Stimulated activated memory B cell treated with anti-CD40 and anti-IgM and Interleukin-4, amounts not matched to agents 10 μg/mL and 1 μg/mL and 100 μg/mL, for 72 hours (primary cell): ENCODE results near the gene INPP5D.
"Not testable (repeated sequence)": the region's sequence is repeated elsewhere in the genome, so short reads cannot be mapped to it uniquely, and the experiment has no call there.

Experiments
- ATAC-seq: fragments of 150-1000 bp; cut with Tn5 transposase; 2 replicates; pipeline ENCODE4 v1.10.0; 2021
- H3K27ac Mint-ChIP-seq: one replicate; pipeline ENCODE4 v1.8.0; 2022; ENCODE audit warnings: mild to moderate bottlenecking, mixed read lengths
- H3K27me3 Mint-ChIP-seq: one replicate; pipeline ENCODE4 v1.8.0; 2022; ENCODE audit warnings: mixed read lengths
- H3K36me3 Mint-ChIP-seq: one replicate; pipeline ENCODE4 v1.8.0; 2022; ENCODE audit warnings: mixed read lengths
- H3K4me1 Mint-ChIP-seq: one replicate; pipeline ENCODE4 v1.8.0; 2022; ENCODE audit warnings: mixed read lengths
- H3K4me3 Mint-ChIP-seq: one replicate; pipeline ENCODE4 v1.8.0; 2022; ENCODE audit warnings: mild to moderate bottlenecking, moderate library complexity, mixed read lengths
- H3K9me3 Mint-ChIP-seq: one replicate; pipeline ENCODE4 v1.8.0; 2022; ENCODE audit warnings: mixed read lengths

INPP5D gene

DNA sequence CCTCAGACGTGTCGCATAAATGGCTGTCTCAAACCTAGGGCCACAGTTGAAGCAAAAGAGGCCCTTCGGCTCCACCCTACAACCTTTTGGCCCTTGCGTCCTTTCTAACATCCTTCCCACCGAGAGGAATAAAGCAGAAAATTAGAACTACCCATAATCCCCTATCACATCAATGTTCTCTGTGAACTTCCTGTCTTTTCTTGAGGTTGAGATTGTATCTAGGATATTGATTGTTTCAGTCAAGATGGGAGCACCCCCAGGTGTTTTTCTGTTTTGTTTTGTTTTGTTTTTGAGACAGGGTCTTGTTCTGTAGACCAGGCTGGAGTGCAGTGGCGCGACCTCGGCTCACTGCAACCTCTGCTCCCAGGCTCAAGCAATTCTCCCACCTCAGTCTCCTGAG, 23.6 kb downstream of the INPP5D start:
- Mint-ChIP-seq H3K36me3 (peaks cover 88% of the 10 kb centered on the region), H3K4me1 (peaks cover 97% of the 10 kb centered on the region), H3K27me3 (no peaks in the 10 kb centered on the region), H3K27ac (no peak overlapping the region), H3K4me3 (peak overlapping the region; percentile 74), H3K9me3 (no peaks in the 10 kb centered on the region)
- ATAC-seq, result no peak

DNA sequence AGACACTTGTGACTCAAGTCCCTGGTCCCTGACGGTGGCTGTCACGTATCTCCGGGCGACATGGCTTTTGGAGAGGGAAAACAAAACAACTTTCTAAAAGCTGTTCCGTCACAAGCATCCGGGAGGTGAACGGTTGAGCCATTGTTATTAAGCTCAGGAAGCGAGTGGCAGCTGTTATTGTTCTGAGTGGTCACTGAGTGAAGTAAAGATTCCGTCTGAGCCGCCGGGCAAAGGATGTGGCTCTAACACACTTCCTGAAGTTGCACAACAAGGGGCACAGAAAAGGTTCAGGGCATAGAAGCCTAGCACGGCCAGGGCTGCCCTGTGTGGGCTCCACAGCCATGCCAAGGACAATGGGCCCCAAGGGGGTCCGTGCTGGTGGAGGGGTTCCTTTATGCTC, 24.3 kb downstream of the INPP5D start:
- Mint-ChIP-seq H3K27ac (no peak overlapping the region), H3K36me3 (peaks cover 88% of the 10 kb centered on the region), H3K9me3 (no peaks in the 10 kb centered on the region), H3K4me1 (peaks cover 96% of the 10 kb centered on the region), H3K27me3 (no peaks in the 10 kb centered on the region), H3K4me3 (peak overlapping the region; percentile 74)
- ATAC-seq, result peak; percentile 38

DNA sequence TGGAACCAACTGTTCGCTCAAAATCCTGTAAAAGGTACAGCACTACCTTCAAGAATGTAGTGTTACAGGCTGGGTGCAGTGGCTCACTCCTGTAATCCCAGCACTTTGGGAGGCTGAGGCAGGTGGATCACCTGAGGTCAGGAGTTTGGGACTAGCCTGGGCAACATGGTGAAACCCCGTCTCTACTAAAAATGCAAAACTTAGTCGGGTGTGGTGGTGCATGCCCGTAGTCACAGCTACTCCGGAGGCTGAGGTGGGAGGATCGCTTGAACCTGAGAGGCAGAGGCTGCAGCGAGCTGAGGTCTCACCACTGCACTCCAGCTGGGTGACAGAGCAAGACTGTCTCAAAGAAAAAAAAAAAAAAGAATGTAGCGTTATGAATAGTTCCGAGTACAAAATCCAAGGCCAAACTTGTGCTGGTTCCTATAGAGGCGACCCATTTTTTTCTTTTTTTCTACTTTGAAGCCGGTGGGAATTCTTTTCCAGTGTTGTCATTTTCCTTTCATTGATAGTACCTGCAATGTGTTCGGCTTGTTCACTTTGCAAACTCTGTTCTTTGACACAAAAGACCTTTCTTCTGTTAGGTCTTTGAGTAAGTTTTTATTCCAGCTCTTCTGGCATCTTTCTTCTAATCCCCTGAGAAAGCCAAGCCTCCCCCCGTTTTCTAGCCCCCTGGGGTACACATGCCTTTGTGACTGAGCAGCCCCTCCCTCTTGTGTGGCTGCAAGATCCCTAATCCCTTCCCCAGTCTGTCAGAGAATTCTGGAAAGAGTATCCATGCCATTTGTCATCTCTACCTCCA, 25.1 kb downstream of the INPP5D start:
- peaks cover 87% of the 10 kb centered on the region for H3K36me3 Mint-ChIP-seq
- H3K27me3 Mint-ChIP-seq, result no peaks in the 10 kb centered on the region
- peak overlapping the region; percentile 74 for H3K4me3 Mint-ChIP-seq
- ATAC-seq, result no peak
- H3K27ac Mint-ChIP-seq, result no peak overlapping the region
- H3K9me3 Mint-ChIP-seq, result no peaks in the 10 kb centered on the region
- H3K4me1 Mint-ChIP-seq, result peaks cover 93% of the 10 kb centered on the region

DNA sequence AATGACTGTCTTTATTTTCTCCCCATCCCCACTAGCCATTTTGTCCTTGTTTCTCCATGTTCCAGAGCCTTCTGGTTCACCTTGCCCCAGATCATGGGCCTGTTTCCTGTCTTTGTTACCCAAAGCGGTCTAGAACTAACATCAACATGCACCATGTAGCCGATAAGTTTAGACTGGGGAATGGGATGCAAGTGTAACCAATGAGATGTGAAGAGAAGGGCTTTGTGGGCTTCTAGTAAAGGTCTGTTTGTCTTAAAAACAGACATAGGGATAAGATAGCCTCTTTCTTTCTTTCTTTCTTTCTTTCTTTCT, 25.7 kb downstream of the INPP5D start:
- no peaks in the 10 kb centered on the region for H3K27me3 Mint-ChIP-seq
- ATAC-seq, result no peak
- no peaks in the 10 kb centered on the region for H3K9me3 Mint-ChIP-seq
- H3K36me3 Mint-ChIP-seq, result peaks cover 87% of the 10 kb centered on the region
- H3K27ac Mint-ChIP-seq, result no peak overlapping the region
- peak overlapping the region; percentile 74 for H3K4me3 Mint-ChIP-seq
- H3K4me1 Mint-ChIP-seq, result peaks cover 93% of the 10 kb centered on the region

DNA sequence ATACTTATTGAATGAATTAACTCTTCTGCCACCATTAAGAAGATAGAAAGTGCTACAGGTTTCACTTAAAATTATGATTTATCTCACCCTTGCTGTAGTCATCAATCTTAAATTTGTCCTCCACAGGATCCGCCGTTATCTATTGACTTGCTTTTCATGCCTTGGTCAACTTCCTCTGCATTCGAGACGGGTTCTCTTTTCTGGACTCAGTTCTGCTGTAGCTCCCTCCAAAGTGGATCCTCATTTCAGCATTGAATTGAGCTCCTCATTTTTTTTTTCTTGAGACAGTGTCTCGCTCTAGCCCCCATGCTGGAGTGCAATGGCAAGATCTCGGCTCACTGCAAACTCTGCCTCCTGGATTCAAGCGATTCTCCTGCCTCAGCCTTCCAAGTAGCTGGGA, 27.6 kb downstream of the INPP5D start:
- ATAC-seq, result no peak
- Mint-ChIP-seq H3K9me3 (no peaks in the 10 kb centered on the region), H3K27ac (no peak overlapping the region), H3K4me3 (peak overlapping the region; percentile 63), H3K27me3 (no peaks in the 10 kb centered on the region), H3K36me3 (peaks cover 92% of the 10 kb centered on the region), H3K4me1 (peaks cover 93% of the 10 kb centered on the region)

DNA sequence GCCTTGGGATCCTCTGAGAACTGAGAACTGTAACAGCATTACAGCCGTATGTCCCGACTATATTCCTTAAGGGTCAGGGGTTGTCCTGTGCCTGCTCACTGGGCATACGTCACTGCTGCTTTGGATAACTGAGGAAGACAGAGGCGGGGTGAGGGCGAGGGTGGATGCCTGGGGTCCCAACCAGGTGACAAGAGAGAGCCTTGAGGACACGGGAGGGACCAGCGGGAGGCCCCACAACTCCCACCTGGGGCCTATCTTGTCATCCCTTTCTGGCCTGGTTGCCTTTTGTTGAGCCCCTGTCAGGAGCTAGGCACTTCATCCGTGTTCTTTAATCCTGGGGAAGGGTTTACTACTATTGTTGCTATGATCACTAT, 28.8 kb downstream of the INPP5D start:
- Mint-ChIP-seq H3K36me3 (peaks cover 85% of the 10 kb centered on the region), H3K27ac (no peak overlapping the region), H3K9me3 (no peaks in the 10 kb centered on the region), H3K27me3 (no peaks in the 10 kb centered on the region), H3K4me1 (peaks cover 93% of the 10 kb centered on the region), H3K4me3 (no peak overlapping the region)
- ATAC-seq, result no peak

DNA sequence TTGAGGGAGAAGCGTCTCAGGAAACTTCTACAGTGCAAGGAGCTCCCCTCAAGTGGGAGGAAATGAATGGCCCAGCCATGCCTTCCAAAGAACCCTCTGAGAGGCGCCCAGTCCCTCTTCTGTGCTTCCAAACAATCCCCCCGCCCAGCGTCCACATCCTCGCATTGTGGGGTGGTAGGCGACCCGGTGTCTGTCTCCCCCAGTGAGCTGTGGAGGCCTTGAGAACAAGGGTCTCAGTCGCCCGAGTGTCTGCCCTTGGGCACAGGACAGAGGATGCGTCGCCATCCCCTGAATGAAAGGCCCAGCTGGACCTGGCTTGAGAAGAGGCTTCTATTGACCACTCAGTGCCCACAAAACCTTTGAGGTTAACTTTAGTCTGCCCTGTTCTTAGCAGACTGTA, 29.7 kb downstream of the INPP5D start:
- Mint-ChIP-seq H3K36me3 (peaks cover 79% of the 10 kb centered on the region), H3K27me3 (no peaks in the 10 kb centered on the region), H3K9me3 (no peaks in the 10 kb centered on the region), H3K27ac (no peak overlapping the region), H3K4me1 (peaks cover 92% of the 10 kb centered on the region), H3K4me3 (no peak overlapping the region)
- no peak for ATAC-seq

DNA sequence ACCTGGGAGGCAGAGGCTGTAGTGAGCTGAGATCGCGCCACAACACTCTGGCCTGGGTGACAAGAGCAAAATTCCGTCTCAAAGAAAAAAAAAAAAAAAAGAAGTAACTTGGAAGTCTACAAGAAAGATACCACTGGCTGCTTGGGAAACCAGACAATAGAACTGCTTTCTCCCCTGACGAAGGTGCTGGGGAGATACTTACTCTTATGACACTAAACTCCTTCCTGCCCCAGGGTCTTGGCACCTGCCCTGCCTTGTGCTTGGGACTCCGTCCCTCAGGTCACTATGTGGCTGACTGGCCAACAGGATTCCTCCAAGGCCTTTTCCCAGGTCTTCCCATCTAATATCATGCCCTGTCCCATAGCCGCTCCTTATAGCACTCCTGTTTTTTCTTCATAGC, 30.7 kb downstream of the INPP5D start:
- H3K27ac Mint-ChIP-seq, result no peak overlapping the region
- H3K9me3 Mint-ChIP-seq, result no peaks in the 10 kb centered on the region
- no peak overlapping the region for H3K4me3 Mint-ChIP-seq
- peaks cover 87% of the 10 kb centered on the region for H3K4me1 Mint-ChIP-seq
- H3K36me3 Mint-ChIP-seq, result peaks cover 75% of the 10 kb centered on the region
- H3K27me3 Mint-ChIP-seq, result no peaks in the 10 kb centered on the region
- ATAC-seq, result no peak

DNA sequence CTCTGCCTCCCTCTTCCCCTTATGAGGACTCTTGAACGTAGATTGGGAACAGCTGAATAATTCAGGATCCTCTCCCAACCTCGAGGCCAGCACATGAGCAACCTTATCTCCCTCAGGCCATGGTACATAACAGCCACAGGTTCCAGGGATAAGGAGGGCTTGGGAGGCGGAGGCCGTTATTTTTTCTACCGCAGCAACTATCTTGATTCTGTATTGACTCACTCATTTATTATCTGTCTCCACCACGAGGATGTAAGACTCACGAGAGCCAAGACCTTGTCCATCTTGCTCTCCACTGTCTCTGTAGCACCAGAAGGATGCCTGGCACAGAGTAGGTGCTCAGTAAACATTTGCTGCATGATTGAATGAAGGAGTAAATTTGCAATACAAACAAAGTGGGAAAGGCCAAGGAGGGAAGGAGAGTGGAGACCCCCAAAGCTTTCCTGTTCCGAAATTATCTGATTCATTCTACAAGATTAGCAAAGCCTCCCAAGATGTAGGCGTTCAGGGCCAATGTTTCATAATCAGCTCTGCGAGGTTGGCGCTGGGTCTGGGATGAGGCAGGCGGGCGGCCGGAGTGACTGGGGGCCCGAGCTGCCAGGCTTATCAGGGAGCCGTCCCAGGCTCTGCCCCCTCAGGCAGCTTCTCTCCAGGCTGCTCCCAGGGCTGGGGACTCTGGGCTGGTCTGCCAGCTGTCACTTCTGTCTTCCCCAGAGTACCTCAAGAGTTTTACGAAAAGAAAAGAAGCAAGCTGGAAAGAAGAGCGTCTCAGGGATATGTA, 31.6 kb downstream of the INPP5D start:
- no peaks in the 10 kb centered on the region for H3K27me3 Mint-ChIP-seq
- peak; percentile 31 for ATAC-seq
- H3K4me1 Mint-ChIP-seq, result peaks cover 86% of the 10 kb centered on the region
- no peak overlapping the region for H3K27ac Mint-ChIP-seq
- peak overlapping the region; percentile 65 for H3K4me3 Mint-ChIP-seq
- no peaks in the 10 kb centered on the region for H3K9me3 Mint-ChIP-seq
- peaks cover 75% of the 10 kb centered on the region for H3K36me3 Mint-ChIP-seq

DNA sequence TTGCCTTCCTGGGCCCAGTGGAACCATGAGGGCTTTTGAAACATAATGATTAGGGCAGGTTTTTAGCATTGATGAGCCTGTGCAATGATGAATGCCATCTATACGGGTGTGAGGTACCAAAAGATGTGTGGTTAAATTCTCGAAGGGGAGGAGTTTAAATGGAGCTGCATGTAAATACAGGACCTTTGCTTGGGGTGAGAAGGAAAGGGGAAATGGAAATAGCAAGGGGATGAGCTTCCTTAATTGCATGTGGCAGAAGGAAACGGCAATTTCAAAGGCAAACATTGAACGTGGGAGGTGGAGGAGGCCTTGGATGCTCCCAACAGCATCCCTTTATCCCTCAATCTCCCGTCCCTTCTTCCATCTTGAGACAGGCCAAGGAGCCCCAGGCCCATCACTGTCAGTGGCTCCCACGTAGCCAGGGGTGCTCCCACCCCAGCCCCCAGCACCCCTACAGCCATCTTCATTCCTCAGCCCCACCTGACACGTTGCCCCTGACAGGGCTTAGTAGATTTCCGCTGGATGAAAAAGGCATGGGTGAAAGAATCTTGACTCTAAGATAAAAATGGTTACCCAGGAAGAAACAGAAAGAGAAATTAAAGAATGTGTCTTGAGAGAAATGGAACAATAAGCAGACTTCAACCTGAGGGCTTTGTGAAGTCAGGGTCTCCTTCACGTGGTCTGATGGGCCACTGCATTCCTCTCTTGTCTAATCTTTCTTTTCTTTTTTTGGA, 32.5 kb downstream of the INPP5D start:
- H3K9me3 Mint-ChIP-seq, result no peaks in the 10 kb centered on the region
- H3K36me3 Mint-ChIP-seq, result peaks cover 79% of the 10 kb centered on the region
- peak; percentile 77 for ATAC-seq
- no peaks in the 10 kb centered on the region for H3K27me3 Mint-ChIP-seq
- peaks cover 89% of the 10 kb centered on the region for H3K4me1 Mint-ChIP-seq
- H3K27ac Mint-ChIP-seq, result no peak overlapping the region
- H3K4me3 Mint-ChIP-seq, result peak overlapping the region; percentile 65

DNA sequence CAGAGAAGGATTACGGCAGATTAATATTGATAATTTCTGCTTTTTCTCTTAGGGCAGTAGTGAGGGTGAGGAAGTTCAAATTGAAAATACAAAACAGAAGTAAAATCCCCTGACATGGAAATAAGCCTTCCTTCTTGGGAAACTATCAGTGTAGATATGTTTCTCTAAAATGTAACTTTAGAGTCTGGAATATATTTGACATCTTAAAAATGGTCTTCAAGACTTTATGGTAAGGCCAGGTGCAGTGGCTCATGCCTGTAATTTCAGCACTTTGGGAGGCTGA, 33.0 kb downstream of the INPP5D start:
- no peak overlapping the region for H3K27ac Mint-ChIP-seq
- no peak for ATAC-seq
- H3K9me3 Mint-ChIP-seq, result no peaks in the 10 kb centered on the region
- H3K36me3 Mint-ChIP-seq, result peaks cover 79% of the 10 kb centered on the region
- no peaks in the 10 kb centered on the region for H3K27me3 Mint-ChIP-seq
- H3K4me3 Mint-ChIP-seq, result peak overlapping the region; percentile 65
- peaks cover 89% of the 10 kb centered on the region for H3K4me1 Mint-ChIP-seq

DNA sequence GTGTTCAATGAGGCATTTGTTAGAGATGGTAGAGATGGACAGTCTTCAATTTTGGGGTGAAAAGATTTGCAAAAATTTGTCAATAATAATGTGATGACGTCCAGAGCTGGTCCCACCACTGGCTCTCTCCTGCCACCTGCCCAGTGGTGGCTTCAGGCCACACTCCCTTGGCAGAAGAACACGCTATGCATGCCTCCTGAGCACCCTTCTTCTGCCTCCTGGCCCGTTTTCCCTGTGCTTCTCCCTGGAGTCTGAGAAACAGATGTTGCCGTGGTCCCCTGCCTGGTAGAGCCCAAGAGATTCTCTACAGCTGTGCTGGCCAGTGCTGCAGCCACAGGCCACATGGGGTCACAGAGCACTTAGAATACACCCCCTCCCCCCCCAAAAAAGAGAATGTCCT, 33.6 kb downstream of the INPP5D start:
- peaks cover 89% of the 10 kb centered on the region for H3K4me1 Mint-ChIP-seq
- ATAC-seq, result no peak
- peaks cover 79% of the 10 kb centered on the region for H3K36me3 Mint-ChIP-seq
- no peaks in the 10 kb centered on the region for H3K9me3 Mint-ChIP-seq
- H3K27me3 Mint-ChIP-seq, result no peaks in the 10 kb centered on the region
- H3K27ac Mint-ChIP-seq, result no peak overlapping the region
- no peak overlapping the region for H3K4me3 Mint-ChIP-seq

DNA sequence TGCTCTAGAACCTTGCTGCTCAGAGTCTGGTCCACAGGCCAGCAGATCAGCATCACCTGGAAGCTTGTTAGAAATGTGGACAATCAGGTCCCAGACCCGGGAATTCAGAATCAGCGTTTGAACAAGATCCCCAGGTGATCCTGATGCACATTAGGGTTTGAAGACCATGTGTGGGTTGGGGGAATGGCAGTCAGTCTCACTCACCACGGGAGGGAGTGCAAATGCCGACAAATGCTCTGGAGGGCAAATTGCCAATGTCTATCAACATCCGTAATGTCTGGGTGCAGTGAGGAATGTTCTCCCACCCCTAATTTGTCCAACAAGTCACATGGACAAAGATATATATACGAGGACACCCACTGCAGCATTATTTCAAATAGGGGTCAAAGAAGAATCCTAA, 34.5 kb downstream of the INPP5D start:
- no peak overlapping the region for H3K4me3 Mint-ChIP-seq

DNA sequence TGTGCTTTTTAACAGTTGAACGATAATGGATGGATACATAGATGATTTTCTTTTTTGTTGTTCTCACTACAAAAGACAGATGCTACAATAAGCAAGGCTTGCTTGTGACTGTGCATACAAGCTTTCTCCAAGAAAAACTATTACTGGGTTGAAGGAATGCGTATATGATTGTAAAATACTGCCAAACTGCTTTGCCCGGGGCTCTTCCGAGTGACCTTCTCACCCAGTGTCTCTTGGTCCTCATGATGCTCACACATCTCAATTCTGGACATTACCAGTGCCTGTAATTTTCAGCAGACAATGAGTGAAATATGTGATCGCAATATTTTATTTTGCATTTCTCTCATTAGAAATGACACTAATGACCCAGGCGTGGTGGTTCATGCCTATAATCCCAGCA, 35.9 kb downstream of the INPP5D start:
- no peaks in the 10 kb centered on the region for H3K27me3 Mint-ChIP-seq
- no peak for ATAC-seq
- H3K4me3 Mint-ChIP-seq, result no peak overlapping the region
- H3K27ac Mint-ChIP-seq, result no peak overlapping the region
- H3K9me3 Mint-ChIP-seq, result no peaks in the 10 kb centered on the region
- peaks cover 92% of the 10 kb centered on the region for H3K4me1 Mint-ChIP-seq
- H3K36me3 Mint-ChIP-seq, result peaks cover 74% of the 10 kb centered on the region

More for the DNA sequence above, 34.5 kb downstream of the INPP5D start:
- no peak for ATAC-seq
- H3K36me3 Mint-ChIP-seq, result peaks cover 79% of the 10 kb centered on the region
- H3K27ac Mint-ChIP-seq, result no peak overlapping the region
- H3K27me3 Mint-ChIP-seq, result no peaks in the 10 kb centered on the region
- no peaks in the 10 kb centered on the region for H3K9me3 Mint-ChIP-seq
- peaks cover 91% of the 10 kb centered on the region for H3K4me1 Mint-ChIP-seq

DNA sequence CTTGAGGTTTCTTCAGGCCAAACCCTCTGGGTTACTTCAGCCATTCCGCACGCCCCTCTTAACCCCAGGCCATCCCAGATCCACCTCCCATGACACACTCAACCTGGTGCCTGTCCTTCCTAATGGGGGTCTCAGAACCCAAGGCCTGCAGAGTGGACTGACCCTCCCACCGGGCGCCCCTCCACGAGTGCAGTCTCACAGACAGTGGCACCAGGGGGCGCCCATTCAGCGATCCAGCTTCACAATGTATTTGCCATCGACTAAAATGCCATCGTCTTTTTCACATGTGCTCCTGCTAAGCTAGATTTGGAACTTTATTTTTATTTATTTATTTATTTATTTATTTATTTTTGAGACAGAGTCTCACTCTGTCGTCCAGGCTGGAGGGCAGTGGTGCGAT, 38.5 kb downstream of the INPP5D start:
- Mint-ChIP-seq H3K36me3 (peaks cover 70% of the 10 kb centered on the region), H3K4me3 (peak overlapping the region; percentile 54), H3K4me1 (peaks cover 88% of the 10 kb centered on the region), H3K9me3 (no peaks in the 10 kb centered on the region), H3K27ac (peak overlapping the region; percentile 95), H3K27me3 (no peaks in the 10 kb centered on the region)
- ATAC-seq, result no peak

DNA sequence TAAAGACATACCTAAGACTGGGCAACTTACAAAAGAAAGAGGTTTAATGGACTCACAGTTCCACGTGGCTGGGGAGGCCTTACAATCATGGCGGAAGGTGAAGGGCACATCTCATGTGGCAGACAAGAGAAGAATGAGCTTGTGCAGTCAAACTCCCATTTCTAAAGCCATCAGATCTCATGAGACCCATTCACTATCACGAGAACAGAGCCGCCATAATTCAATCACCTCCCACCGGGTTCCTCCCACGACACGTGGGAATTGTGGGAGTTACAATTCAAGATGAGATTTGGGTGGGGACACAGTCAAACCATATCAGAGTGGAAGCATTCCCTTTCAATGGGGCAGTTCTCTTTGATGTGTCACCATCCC, 39.7 kb downstream of the INPP5D start:
- Mint-ChIP-seq H3K27ac (peak overlapping the region; percentile 95), H3K4me3 (peak overlapping the region; percentile 73), H3K36me3 (peaks cover 75% of the 10 kb centered on the region), H3K4me1 (peaks cover 87% of the 10 kb centered on the region)
- ATAC-seq, H3K27me3 Mint-ChIP-seq, H3K9me3 Mint-ChIP-seq: not testable (repeated sequence)
